Measurements from ENCODE around the gene ZBTB45. TPM values are rescaled to one million over a fixed set of nuclear protein-coding genes. Genes with fewer than 3 reads are reported as not detected.

The ZBTB45 gene
- total and polyA plus RNA-seq, 10 donors, result 4.0 to 16.0 (median 12.0) TPM

GRCh38 chr19:58558066-58558622, 38.5 kb upstream of the ZBTB45 start, which contains the start of gene UBE2M:
TSS of gene UBE2M (minus strand) at chr19:58558611. CDS start at chr19:58558381, 230 bp downstream.
- H3K4me1 ChIP-seq, result peaks cover 54 to 84% (median 73%) of the 10 kb centered on the region in 6 donors
- H3K27ac ChIP-seq, result peak within 1 kb of the TSS; percentile 95 to 100 (median 99)
- intact Hi-C loops (cut with DNase I; ENCODE audit: low total_unique reads), result no loop called here
- no peaks in the 10 kb centered on the region for H3K9me3 ChIP-seq
- WGBS, 5 donors, result 0 to 1% (median 0%) methylated on average over 26 to 62 of the region's 62 CpGs
- DNase-seq, result peak; percentile 95
- H3K4me3 ChIP-seq, result peak within 1 kb of the TSS; percentile 48 to 90 (median 62)
- peaks cover 0 to 18% (median 0%) of the 10 kb centered on the region in 7 donors for H3K27me3 ChIP-seq (replicated peaks in 1 of 7)
- no peak for TF ChIP-seq CTCF (IDR thresholded peaks at IDR 0.05 in 8 of 11, conservative IDR thresholded peaks at IDR 0.05 in 3 of 11)
- no peak for TF ChIP-seq POLR2AphosphoS5 (IDR thresholded peaks at IDR 0.05)
- no peak for TF ChIP-seq POLR2A (IDR thresholded peaks at IDR 0.05)
- H3K36me3 ChIP-seq, result peaks cover 0 to 28% (median 20%) of the 10 kb centered on the region in 6 donors

GRCh38 chr19:58557221-58558065, 37.8 kb upstream of the ZBTB45 start:
- H3K4me1 ChIP-seq, result peaks cover 47 to 84% (median 71%) of the 10 kb centered on the region in 6 donors
- peaks cover 0 to 35% (median 27%) of the 10 kb centered on the region in 6 donors for H3K36me3 ChIP-seq
- DNase-seq, result peak; percentile 78
- H3K4me3 ChIP-seq, result peak overlapping the region; percentile 42 to 90 (median 57)
- TF ChIP-seq POLR2A (IDR thresholded peaks at IDR 0.05) (no peak), CTCF (IDR thresholded peaks at IDR 0.05 in 8 of 11, conservative IDR thresholded peaks at IDR 0.05 in 3 of 11) (no peak), POLR2AphosphoS5 (IDR thresholded peaks at IDR 0.05) (no peak)
- WGBS, 5 donors, result 32 to 40% (median 36%) methylated on average over 12 of the region's 12 CpGs
- peaks cover 0 to 11% (median 0%) of the 10 kb centered on the region in 7 donors for H3K27me3 ChIP-seq (replicated peaks in 1 of 7)
- intact Hi-C loops (cut with DNase I; ENCODE audit: low total_unique reads), result no loop called here
- peak overlapping the region; percentile 37 to 100 (median 99) for H3K27ac ChIP-seq
- H3K9me3 ChIP-seq, result no peaks in the 10 kb centered on the region

- H3K36me3 ChIP-seq, result peaks cover 0 to 42% (median 34%) of the 10 kb centered on the region in 6 donors
- TF ChIP-seq POLR2AphosphoS5 (IDR thresholded peaks at IDR 0.05), result no peak
- TF ChIP-seq POLR2A (IDR thresholded peaks at IDR 0.05), result no peak
- no peak for TF ChIP-seq CTCF (IDR thresholded peaks at IDR 0.05 in 8 of 11, conservative IDR thresholded peaks at IDR 0.05 in 3 of 11)
- 58 to 72% (median 66%) methylated on average over 10 of the region's 10 CpGs for WGBS, 5 donors
- peak overlapping the region in 6 of 8 donors; percentile 95 to 100 (median 99) for H3K27ac ChIP-seq
- H3K9me3 ChIP-seq, result no peaks in the 10 kb centered on the region
- H3K4me3 ChIP-seq, result peak overlapping the region in 6 of 8 donors; percentile 48 to 90 (median 62)
- intact Hi-C loops (cut with DNase I; ENCODE audit: low total_unique reads), result no loop called here
- H3K27me3 ChIP-seq (replicated peaks in 1 of 7), result peaks cover 0 to 4% (median 0%) of the 10 kb centered on the region in 7 donors
- H3K4me1 ChIP-seq, result peaks cover 40 to 82% (median 66%) of the 10 kb centered on the region in 6 donors
- DNase-seq, result peak; percentile 69
Observed at GRCh38 chr19:58556622-58557220, 37.1 kb upstream of the ZBTB45 start.

All from spleen (tissue), 11 donors.